ENCODE results near the gene ASB3. TPM values are rescaled to one million over a fixed set of nuclear protein-coding genes. Genes with fewer than 3 reads are reported as not detected.

Gene ASB3
- total RNA-seq, 1 donor from 2014 or later = 11.4 TPM

GRCh38 chr2:53820048-53820447, 33.3 kb upstream of the ASB3 start:
- intact Hi-C loops (cut with micrococcal nuclease) = no loop called here
- Histone ChIP-seq H3K4me1 (no peaks in the 10 kb centered on the region), H3K36me3 (peaks cover 47% of the 10 kb centered on the region), H3K27me3 (ENCODE audit: low read depth) (no peaks in the 10 kb centered on the region), H3K9me3 (replicated peaks) (no peaks in the 10 kb centered on the region), H3K4me3 (no peak overlapping the region), H3K27ac (replicated peaks) (no peak overlapping the region)
- TF ChIP-seq, protein P1, sequence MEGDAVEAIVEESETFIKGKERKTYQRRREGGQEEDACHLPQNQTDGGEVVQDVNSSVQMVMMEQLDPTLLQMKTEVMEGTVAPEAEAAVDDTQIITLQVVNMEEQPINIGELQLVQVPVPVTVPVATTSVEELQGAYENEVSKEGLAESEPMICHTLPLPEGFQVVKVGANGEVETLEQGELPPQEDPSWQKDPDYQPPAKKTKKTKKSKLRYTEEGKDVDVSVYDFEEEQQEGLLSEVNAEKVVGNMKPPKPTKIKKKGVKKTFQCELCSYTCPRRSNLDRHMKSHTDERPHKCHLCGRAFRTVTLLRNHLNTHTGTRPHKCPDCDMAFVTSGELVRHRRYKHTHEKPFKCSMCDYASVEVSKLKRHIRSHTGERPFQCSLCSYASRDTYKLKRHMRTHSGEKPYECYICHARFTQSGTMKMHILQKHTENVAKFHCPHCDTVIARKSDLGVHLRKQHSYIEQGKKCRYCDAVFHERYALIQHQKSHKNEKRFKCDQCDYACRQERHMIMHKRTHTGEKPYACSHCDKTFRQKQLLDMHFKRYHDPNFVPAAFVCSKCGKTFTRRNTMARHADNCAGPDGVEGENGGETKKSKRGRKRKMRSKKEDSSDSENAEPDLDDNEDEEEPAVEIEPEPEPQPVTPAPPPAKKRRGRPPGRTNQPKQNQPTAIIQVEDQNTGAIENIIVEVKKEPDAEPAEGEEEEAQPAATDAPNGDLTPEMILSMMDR (IDR thresholded peaks at IDR 0.05; ENCODE audit: borderline replicate concordance) = no peak
- DNase-seq = no peak

DNA sequence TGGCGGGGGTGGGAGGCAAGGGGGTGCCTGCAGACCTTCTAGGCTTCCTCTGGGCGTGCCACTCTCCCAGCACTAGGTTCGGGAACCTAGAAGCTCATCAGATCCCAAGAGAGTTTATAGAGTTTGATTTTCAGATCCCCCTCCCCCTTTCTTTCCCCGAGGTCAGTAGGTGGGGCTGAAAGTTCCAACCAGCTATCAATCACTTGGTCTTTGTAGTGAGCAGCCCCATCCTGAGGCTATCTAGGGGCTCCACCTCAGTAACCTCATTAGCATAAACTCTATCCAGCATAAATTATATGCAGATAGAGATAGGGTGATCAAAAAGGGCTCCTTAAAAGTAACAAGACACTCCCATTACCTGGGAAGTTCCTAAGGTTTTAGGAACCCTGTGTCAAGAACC, 32.9 kb upstream of the ASB3 start:
- intact Hi-C loops (cut with micrococcal nuclease) = no loop called here
- no peaks in the 10 kb centered on the region for H3K9me3 ChIP-seq (replicated peaks)
- no peak for DNase-seq
- H3K36me3 ChIP-seq = peaks cover 51% of the 10 kb centered on the region
- TF ChIP-seq, protein P1 (IDR thresholded peaks at IDR 0.05; ENCODE audit: borderline replicate concordance) = no peak
- H3K4me1 ChIP-seq = no peaks in the 10 kb centered on the region
- no peaks in the 10 kb centered on the region for H3K27me3 ChIP-seq (ENCODE audit: low read depth)
- H3K4me3 ChIP-seq = no peak overlapping the region
- no peak overlapping the region for H3K27ac ChIP-seq (replicated peaks)

DNA sequence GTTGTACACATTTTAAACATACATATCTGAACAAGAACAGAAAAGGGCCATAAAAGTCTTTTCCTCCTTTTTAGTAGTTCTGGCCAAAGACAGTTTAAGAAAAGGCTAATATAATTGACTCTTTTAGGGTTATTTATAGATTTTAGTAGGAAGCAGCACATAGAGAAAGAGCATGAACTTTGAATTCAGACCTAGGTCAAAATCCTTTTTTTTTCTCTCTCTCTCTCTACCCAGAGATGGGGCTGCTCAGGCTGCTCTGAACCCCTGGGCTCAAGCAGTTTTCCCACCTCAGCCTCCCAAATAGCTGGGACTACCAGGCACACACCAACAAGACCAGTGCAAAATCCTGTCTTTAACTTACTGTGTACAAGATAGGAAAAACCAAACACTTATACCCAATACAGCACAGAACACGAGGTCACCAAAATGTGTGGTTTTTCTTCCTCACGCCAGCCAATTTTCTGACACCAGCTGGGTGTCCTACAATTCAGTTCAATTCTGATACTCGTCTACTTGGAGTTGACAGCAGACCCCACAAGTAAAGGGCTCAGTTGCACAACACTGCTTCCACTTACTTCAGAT, 32.2 kb upstream of the ASB3 start:
- H3K27ac ChIP-seq (replicated peaks) = no peak overlapping the region
- TF ChIP-seq, protein P1 (IDR thresholded peaks at IDR 0.05; ENCODE audit: borderline replicate concordance) = no peak
- H3K4me3 ChIP-seq = no peak overlapping the region
- H3K27me3 ChIP-seq (ENCODE audit: low read depth) = no peaks in the 10 kb centered on the region
- DNase-seq = no peak
- intact Hi-C loops (cut with micrococcal nuclease) = no loop called here
- H3K36me3 ChIP-seq = peaks cover 58% of the 10 kb centered on the region
- H3K4me1 ChIP-seq = no peaks in the 10 kb centered on the region
- H3K9me3 ChIP-seq (replicated peaks) = no peaks in the 10 kb centered on the region

GRCh38 chr2:53813151-53813550, 26.4 kb upstream of the ASB3 start:
- Histone ChIP-seq H3K4me1 (peaks cover 22% of the 10 kb centered on the region), H3K36me3 (peaks cover 94% of the 10 kb centered on the region), H3K27me3 (ENCODE audit: low read depth) (no peaks in the 10 kb centered on the region), H3K4me3 (no peak overlapping the region), H3K27ac (replicated peaks) (peak overlapping the region; percentile 50), H3K9me3 (replicated peaks) (no peaks in the 10 kb centered on the region)
- TF ChIP-seq, protein P1 (IDR thresholded peaks at IDR 0.05; ENCODE audit: borderline replicate concordance) = no peak
- DNase-seq = no peak
- intact Hi-C loops (cut with micrococcal nuclease) = no loop called here

DNA sequence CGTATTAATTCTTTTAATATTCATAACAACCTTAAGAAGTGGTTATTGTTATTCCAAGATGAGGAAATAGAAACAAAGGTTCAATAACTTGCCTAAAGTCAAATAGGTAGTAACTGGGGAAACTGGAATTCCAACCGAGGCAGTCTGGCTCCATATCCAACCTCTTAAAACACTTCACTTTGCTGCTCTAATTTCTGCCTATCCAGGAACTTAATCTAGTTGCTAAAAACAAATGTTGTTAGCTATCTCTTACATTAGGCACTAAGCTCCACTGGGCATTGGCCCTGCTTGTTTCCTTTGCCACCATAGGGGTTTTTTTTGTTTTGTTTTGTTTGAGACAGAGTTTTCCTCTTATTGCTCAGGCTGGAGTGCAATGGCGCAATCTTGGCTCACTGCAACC, 24.8 kb upstream of the ASB3 start:
- Histone ChIP-seq H3K4me1 (peaks cover 22% of the 10 kb centered on the region), H3K36me3 (peaks cover 96% of the 10 kb centered on the region), H3K4me3 (no peak overlapping the region), H3K27me3 (ENCODE audit: low read depth) (no peaks in the 10 kb centered on the region), H3K9me3 (replicated peaks) (no peaks in the 10 kb centered on the region), H3K27ac (replicated peaks) (peak overlapping the region; percentile 50)
- intact Hi-C loops (cut with micrococcal nuclease) = no loop called here
- no peak for DNase-seq
- TF ChIP-seq, protein P1 (IDR thresholded peaks at IDR 0.05; ENCODE audit: borderline replicate concordance) = no peak
